Adrenal gland (tissue), 5 donors: Measurements from ENCODE around the gene FGD2.

Source experiments
- CTCF ChIP-seq, 6 experiments: fragments of 450-650 bp in 4 of 6; fragments of 200-600 bp in 2 of 6; sonication (generic) in 1 of 6; IDR thresholded peaks; 1 replicate in 5 of 6; 2 replicates in 1 of 6; pipeline versions ENCODE4 v1.5.1 to v1.8.0; 2016 to 2021; ENCODE audit warnings: antibody characterized with exemption in 6 of 6, mild to moderate bottlenecking in 2 of 6, moderate library complexity in 1 of 6
- POLR2A ChIP-seq, 2 donors: fragments of 450-650 bp; IDR thresholded peaks; one replicate each; pipeline ENCODE4 v1.6.1; 2017; ENCODE audit warnings: antibody characterized with exemption in 2 of 2, mild to moderate bottlenecking in 2 of 2, moderate library complexity in 1 of 2
- donor health status: DM: no; HTN: no; CAD: no.

GRCh38 chr6:36980876-36981619, 24.4 kb upstream of the FGD2 start:
- no peak for TF ChIP-seq CTCF (IDR thresholded peaks at IDR 0.05)
- TF ChIP-seq POLR2A (IDR thresholded peaks at IDR 0.05) = no peak
